ENCODE measurements around the gene KRTAP10-1.

Gene KRTAP10-1

DNA sequence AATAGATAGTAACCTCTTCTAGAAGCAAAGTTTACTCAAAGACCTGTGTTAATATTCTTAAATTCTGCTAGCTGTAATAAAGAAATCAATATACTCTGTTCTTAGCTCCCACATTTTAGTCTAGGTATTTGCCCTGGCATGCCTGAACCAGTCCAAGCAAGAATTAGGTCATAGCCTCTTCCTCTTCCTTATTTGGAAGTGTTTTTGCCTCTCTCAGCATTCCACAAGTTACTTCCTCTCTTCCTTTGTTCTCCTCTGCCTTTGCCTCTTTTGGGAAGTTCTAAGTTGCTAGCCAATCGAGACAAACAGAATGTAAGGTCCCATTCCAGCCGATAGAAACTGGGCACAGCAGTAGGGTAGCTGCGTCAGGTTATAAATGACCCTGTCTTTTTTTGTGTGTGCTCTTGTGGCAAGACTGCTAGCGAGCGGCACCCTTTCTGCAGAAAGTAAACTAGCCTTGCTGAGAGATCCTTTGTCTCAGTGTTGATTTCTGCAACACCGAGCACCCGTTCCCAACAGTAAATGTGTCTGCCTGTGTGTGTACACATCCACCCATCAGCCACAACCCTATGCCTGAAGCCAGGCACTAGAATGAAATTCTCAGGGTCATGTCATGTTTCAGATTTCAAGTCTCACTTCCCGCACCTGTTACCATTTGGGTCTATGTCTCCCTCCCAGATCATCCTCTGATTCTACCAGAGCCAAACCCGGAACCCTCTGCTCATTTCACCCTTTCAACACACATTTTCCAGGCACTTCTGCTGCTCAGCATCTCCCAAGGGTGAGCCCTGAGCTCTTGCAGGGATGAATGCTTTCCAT lies 47.2 kb downstream of the KRTAP10-1 start:
- H3K4me3 ChIP-seq (ENCODE audit: insufficient read depth, low read length, poor library complexity, severe bottlenecking): no peak overlapping the region
- no peaks in the 10 kb centered on the region for H3K27me3 ChIP-seq (ENCODE audit: low read length)
- H4K20me1 ChIP-seq (ENCODE audit: low read depth, low read length): no peaks in the 10 kb centered on the region
- H3F3A ChIP-seq (ENCODE audit: insufficient read depth): no peaks in the 10 kb centered on the region
- H3K27ac ChIP-seq (ENCODE audit: low read depth, low read length): no peak overlapping the region
- no peaks in the 10 kb centered on the region for H3K9me2 ChIP-seq (replicated peaks; ENCODE audit: insufficient read depth, low read length)
- H3K9ac ChIP-seq (ENCODE audit: low read length): no peak overlapping the region
- H3K79me2 ChIP-seq (ENCODE audit: insufficient read depth, low read length): no peaks in the 10 kb centered on the region
- no peak overlapping the region for H2AFZ ChIP-seq (ENCODE audit: low read depth, low read length, severe bottlenecking)
- H3K36me3 ChIP-seq (ENCODE audit: low read length): no peaks in the 10 kb centered on the region
- TF ChIP-seq EZH2phosphoT487 (conservative IDR thresholded peaks at IDR 0.05; ENCODE audit: low read length): no peak
- TF ChIP-seq, protein P1, sequence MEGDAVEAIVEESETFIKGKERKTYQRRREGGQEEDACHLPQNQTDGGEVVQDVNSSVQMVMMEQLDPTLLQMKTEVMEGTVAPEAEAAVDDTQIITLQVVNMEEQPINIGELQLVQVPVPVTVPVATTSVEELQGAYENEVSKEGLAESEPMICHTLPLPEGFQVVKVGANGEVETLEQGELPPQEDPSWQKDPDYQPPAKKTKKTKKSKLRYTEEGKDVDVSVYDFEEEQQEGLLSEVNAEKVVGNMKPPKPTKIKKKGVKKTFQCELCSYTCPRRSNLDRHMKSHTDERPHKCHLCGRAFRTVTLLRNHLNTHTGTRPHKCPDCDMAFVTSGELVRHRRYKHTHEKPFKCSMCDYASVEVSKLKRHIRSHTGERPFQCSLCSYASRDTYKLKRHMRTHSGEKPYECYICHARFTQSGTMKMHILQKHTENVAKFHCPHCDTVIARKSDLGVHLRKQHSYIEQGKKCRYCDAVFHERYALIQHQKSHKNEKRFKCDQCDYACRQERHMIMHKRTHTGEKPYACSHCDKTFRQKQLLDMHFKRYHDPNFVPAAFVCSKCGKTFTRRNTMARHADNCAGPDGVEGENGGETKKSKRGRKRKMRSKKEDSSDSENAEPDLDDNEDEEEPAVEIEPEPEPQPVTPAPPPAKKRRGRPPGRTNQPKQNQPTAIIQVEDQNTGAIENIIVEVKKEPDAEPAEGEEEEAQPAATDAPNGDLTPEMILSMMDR (IDR thresholded peaks at IDR 0.05; ENCODE audit: insufficient read depth, low read length, poor library complexity, severe bottlenecking): no peak
- peaks cover 9% of the 10 kb centered on the region; the same call in 1 of the 2 replicates for H3K9me3 ChIP-seq (ENCODE audit: insufficient read depth, low read length)
- H3K4me2 ChIP-seq (ENCODE audit: low read depth, low read length, poor library complexity, severe bottlenecking): no peak overlapping the region

DNA sequence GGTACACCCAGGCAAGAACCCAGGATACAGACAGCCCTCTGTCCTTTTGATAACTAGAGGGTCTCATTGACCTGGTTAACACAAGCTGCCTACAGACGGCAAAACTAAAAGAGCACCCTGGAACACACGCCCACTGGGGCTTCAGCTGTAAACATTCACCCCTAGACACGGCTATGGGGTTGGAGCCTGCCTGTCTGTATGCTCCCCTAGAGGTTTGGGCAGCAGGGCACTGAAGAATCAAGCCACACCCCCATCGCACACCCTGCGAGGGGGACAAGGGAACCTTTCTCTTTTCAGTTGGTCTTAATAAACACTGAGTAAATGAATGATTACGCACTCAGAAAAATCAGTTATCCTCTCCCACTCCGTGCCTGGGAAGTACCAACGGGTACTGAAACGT lies 49.2 kb downstream of the KRTAP10-1 start:
- no peak for TF ChIP-seq EZH2phosphoT487 (conservative IDR thresholded peaks at IDR 0.05; ENCODE audit: low read length)
- TF ChIP-seq, protein P1 (IDR thresholded peaks at IDR 0.05; ENCODE audit: insufficient read depth, low read length, poor library complexity, severe bottlenecking): no peak
- H3K4me3 ChIP-seq (ENCODE audit: insufficient read depth, low read length, poor library complexity, severe bottlenecking): no peak overlapping the region
- H3K79me2 ChIP-seq (ENCODE audit: insufficient read depth, low read length): no peaks in the 10 kb centered on the region
- no peaks in the 10 kb centered on the region for H3K36me3 ChIP-seq (ENCODE audit: low read length)
- no peak overlapping the region for H2AFZ ChIP-seq (ENCODE audit: low read depth, low read length, severe bottlenecking)
- H3F3A ChIP-seq (ENCODE audit: insufficient read depth): no peaks in the 10 kb centered on the region
- H3K9me3 ChIP-seq (ENCODE audit: insufficient read depth, low read length): peaks cover 9% of the 10 kb centered on the region; the same call in 1 of the 2 replicates
- no peak overlapping the region for H3K4me2 ChIP-seq (ENCODE audit: low read depth, low read length, poor library complexity, severe bottlenecking)
- no peaks in the 10 kb centered on the region for H4K20me1 ChIP-seq (ENCODE audit: low read depth, low read length)
- H3K27ac ChIP-seq (ENCODE audit: low read depth, low read length): no peak overlapping the region
- H3K27me3 ChIP-seq (ENCODE audit: low read length): no peaks in the 10 kb centered on the region
- H3K9ac ChIP-seq (ENCODE audit: low read length): no peak overlapping the region
- H3K9me2 ChIP-seq (replicated peaks; ENCODE audit: insufficient read depth, low read length): no peaks in the 10 kb centered on the region

DNA sequence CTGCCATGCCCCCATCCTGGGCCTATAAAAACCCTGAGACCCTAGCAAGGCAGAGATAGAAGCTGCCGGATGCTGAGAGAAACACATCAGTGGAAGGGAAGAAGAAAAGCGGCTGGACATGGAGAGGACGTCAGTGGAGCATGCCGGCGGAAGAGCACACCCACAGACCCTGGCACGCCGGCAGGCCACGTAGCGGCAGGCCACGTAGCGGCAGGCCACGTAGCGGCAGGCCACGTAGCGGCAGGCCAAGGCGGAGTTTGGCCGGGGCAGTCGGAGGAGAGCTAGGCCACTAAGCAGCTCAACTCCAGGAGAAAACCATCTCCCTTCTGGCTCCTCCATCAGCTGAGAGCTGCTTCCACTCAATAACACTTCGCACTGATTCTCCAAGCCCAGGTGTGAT lies 49.6 kb downstream of the KRTAP10-1 start:
- H3F3A ChIP-seq (ENCODE audit: insufficient read depth): no peaks in the 10 kb centered on the region
- H3K4me2 ChIP-seq (ENCODE audit: low read depth, low read length, poor library complexity, severe bottlenecking): no peak overlapping the region
- H3K27me3 ChIP-seq (ENCODE audit: low read length): no peaks in the 10 kb centered on the region
- TF ChIP-seq, protein P1 (IDR thresholded peaks at IDR 0.05; ENCODE audit: insufficient read depth, low read length, poor library complexity, severe bottlenecking): no peak
- no peak for TF ChIP-seq EZH2phosphoT487 (conservative IDR thresholded peaks at IDR 0.05; ENCODE audit: low read length)
- H3K79me2 ChIP-seq (ENCODE audit: insufficient read depth, low read length): no peaks in the 10 kb centered on the region
- no peaks in the 10 kb centered on the region for H3K36me3 ChIP-seq (ENCODE audit: low read length)
- H3K9me2 ChIP-seq (replicated peaks; ENCODE audit: insufficient read depth, low read length): no peaks in the 10 kb centered on the region
- no peak overlapping the region for H2AFZ ChIP-seq (ENCODE audit: low read depth, low read length, severe bottlenecking)
- no peaks in the 10 kb centered on the region for H4K20me1 ChIP-seq (ENCODE audit: low read depth, low read length)
- no peak overlapping the region for H3K27ac ChIP-seq (ENCODE audit: low read depth, low read length)
- H3K4me3 ChIP-seq (ENCODE audit: insufficient read depth, low read length, poor library complexity, severe bottlenecking): no peak overlapping the region
- peaks cover 9% of the 10 kb centered on the region; the same call in 1 of the 2 replicates for H3K9me3 ChIP-seq (ENCODE audit: insufficient read depth, low read length)
- no peak overlapping the region for H3K9ac ChIP-seq (ENCODE audit: low read length)

All from SU-DHL-6 (cell line).